Fibroblast of pulmonary artery (primary cell): ENCODE results near the gene TPPP.

Experiments used
- DNase-seq: peaks from one replicate; pipeline ENCODE4 v3.0.0-alpha.2; 2010; ENCODE audit warnings: low read depth
- H3K4me3 ChIP-seq: replicated peaks from 2 replicates; pipeline ENCODE4 v1.5.1; 2011; ENCODE audit warnings: low read depth, mild to moderate bottlenecking, control low read depth, low read length, moderate library complexity
- CTCF ChIP-seq: IDR thresholded peaks from 2 replicates; pipeline ENCODE4 v1.5.1; 2011; ENCODE audit warnings: mild to moderate bottlenecking, control low read depth, low read length, inconsistent platforms; ENCODE audit errors: missing control alignments

The TPPP gene

GRCh38 chr5:639253-639530 is 54.0 kb downstream of the TPPP start:
- H3K4me3 ChIP-seq, result no peak overlapping the region
- DNase-seq, result no peak
- no peak for TF ChIP-seq CTCF

GRCh38 chr5:638501-639252 is 54.5 kb downstream of the TPPP start:
- no peak for DNase-seq
- no peak overlapping the region for H3K4me3 ChIP-seq
- no peak for TF ChIP-seq CTCF

GRCh38 chr5:637581-638450 is 55.3 kb downstream of the TPPP start:
- no peak for TF ChIP-seq CTCF
- H3K4me3 ChIP-seq, result no peak overlapping the region
- DNase-seq, result no peak

- no peak overlapping the region for H3K4me3 ChIP-seq
- DNase-seq, result no peak
- no peak for TF ChIP-seq CTCF
These were observed 56.2 kb downstream of the TPPP start for GRCh38 chr5:636951-637350.

GRCh38 chr5:635306-636055 is 57.7 kb downstream of the TPPP start:
- no peak for TF ChIP-seq CTCF
- no peak for DNase-seq
- no peak overlapping the region for H3K4me3 ChIP-seq

- H3K4me3 ChIP-seq, result no peak overlapping the region
- TF ChIP-seq CTCF, result no peak
- no peak for DNase-seq
These were observed 59.0 kb downstream of the TPPP start for GRCh38 chr5:634191-634590.
